Sigmoid colon (tissue), 4 donors: Measurements from ENCODE around the gene VPS35L.

Experiments
- POLR2A ChIP-seq, 2 donors: fragments of 450-650 bp; IDR thresholded peaks; one replicate each; pipeline ENCODE4 v1.6.1; 2016; ENCODE audit warnings: antibody characterized with exemption in 2 of 2, mild to moderate bottlenecking in 2 of 2, moderate library complexity in 2 of 2
- POLR2AphosphoS5 ChIP-seq, 4 donors: sonication (generic); formaldehyde crosslinking; IDR thresholded peaks; one replicate each; pipeline ENCODE4 v1.6.1; 2017; ENCODE audit warnings: antibody characterized with exemption in 4 of 4
- TF ChIP-seq, protein P1 (sequence below), 4 experiments: fragments of 450-650 bp in 3 of 4; fragments of 200-600 bp in 1 of 4; IDR thresholded peaks; one replicate each; pipeline ENCODE4 v1.5.1; 2016 to 2019; ENCODE audit warnings: antibody characterized with exemption in 4 of 4, mild to moderate bottlenecking in 3 of 4, moderate library complexity in 2 of 4

DNA sequence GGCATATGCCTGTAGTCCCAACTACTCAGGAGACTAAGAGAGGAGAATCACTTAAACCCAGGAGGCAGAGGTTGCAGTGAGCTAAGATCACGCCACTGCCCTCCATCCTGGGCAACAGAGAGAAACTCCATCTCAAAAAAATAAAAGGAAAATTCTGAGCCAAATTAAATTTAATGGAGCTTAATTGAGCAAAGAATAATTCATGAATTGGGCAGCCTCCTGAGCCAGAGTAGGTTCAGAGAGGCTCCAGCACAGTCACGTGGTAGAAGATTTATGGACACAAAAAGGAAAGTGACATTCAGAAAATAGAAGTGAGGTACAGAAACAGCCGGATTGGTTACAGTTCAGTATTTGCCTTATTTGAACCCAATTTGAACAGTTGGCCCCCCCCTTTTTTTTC is 10.9 kb downstream of the VPS35L start:
- TF ChIP-seq, protein P1, sequence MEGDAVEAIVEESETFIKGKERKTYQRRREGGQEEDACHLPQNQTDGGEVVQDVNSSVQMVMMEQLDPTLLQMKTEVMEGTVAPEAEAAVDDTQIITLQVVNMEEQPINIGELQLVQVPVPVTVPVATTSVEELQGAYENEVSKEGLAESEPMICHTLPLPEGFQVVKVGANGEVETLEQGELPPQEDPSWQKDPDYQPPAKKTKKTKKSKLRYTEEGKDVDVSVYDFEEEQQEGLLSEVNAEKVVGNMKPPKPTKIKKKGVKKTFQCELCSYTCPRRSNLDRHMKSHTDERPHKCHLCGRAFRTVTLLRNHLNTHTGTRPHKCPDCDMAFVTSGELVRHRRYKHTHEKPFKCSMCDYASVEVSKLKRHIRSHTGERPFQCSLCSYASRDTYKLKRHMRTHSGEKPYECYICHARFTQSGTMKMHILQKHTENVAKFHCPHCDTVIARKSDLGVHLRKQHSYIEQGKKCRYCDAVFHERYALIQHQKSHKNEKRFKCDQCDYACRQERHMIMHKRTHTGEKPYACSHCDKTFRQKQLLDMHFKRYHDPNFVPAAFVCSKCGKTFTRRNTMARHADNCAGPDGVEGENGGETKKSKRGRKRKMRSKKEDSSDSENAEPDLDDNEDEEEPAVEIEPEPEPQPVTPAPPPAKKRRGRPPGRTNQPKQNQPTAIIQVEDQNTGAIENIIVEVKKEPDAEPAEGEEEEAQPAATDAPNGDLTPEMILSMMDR (IDR thresholded peaks at IDR 0.05), result no peak
- TF ChIP-seq POLR2AphosphoS5 (IDR thresholded peaks at IDR 0.05) (no peak), POLR2A (IDR thresholded peaks at IDR 0.05) (no peak)
